Kidney (tissue), 14 donors: ENCODE results near the gene POLR2M. TPM values are rescaled to one million over a fixed set of nuclear protein-coding genes. Genes with fewer than 3 reads are reported as not detected.

Experiments used
- DNase-seq, 5 donors: peaks; one replicate each; pipeline ENCODE4 v3.0.0-alpha.2; 2013 to 2020
- FAIRE-seq: peaks from 2 replicates; lab custom pipeline; 2012; peaks lifted over from hg19 to GRCh38; lab: Jason Lieb, UNC
- H3K27ac ChIP-seq, 2 donors: one replicate each; pipeline ENCODE4 v1.7.0; 2013; ENCODE audit warnings: low read depth in 2 of 2, low read length in 2 of 2, inconsistent platforms in 1 of 2
- H3K27me3 ChIP-seq: one replicate; pipeline ENCODE4 v1.7.1; 2013; ENCODE audit warnings: low read length, inconsistent platforms; ENCODE audit not compliant: control insufficient read depth, insufficient read depth
- H3K36me3 ChIP-seq, 3 donors: one replicate each; pipeline versions ENCODE4 v1.7.0 to v1.7.1; 2013; ENCODE audit warnings: low read length in 3 of 3, control low read depth in 1 of 3, inconsistent platforms in 1 of 3; ENCODE audit not compliant: insufficient read depth in 3 of 3, control insufficient read depth in 2 of 3
- H3K4me1 ChIP-seq, 3 donors: one replicate each; pipeline versions ENCODE4 v1.7.0 to v1.7.1; 2013; ENCODE audit warnings: low read length in 3 of 3, inconsistent platforms in 1 of 3, low read depth in 1 of 3; ENCODE audit not compliant: control insufficient read depth in 2 of 3, insufficient read depth in 2 of 3
- H3K4me3 ChIP-seq, 3 donors: one replicate each; pipeline versions ENCODE4 v1.7.0 to v1.8.1; 2013; ENCODE audit warnings: low read length in 3 of 3, control low read depth in 1 of 3, inconsistent platforms in 1 of 3
- H3K9ac ChIP-seq, 3 donors: one replicate each; pipeline versions ENCODE4 v1.7.0 to v1.7.1; 2013; ENCODE audit warnings: low read length in 3 of 3, control low read depth in 1 of 3, inconsistent platforms in 1 of 3
- H3K9me3 ChIP-seq, 3 donors: one replicate each; pipeline versions ENCODE4 v1.7.0 to v1.7.1; 2013; ENCODE audit warnings: low read length in 3 of 3, control low read depth in 1 of 3, inconsistent platforms in 1 of 3; ENCODE audit not compliant: control insufficient read depth in 2 of 3, insufficient read depth in 1 of 3
- intact Hi-C: fragments of 100-400 bp; cut with DNase I; formaldehyde crosslinking; loops from one replicate; pipeline ENCODE4 v1.11.1; 2022
- polyA plus RNA-seq: library from polyadenylated mRNA; stranded (reverse); fragments of 350-450 nt; fragmentation: Illumina TruSeq; extraction: RNeasy Lipid Tissue Mini Kit (QIAGEN cat#74804); gene quantifications from one replicate; pipeline ENCODE4 v1.2.3, GENCODE V29; 2014; ENCODE audit warnings: low read depth, low replicate concordance; ENCODE audit not compliant: insufficient read depth
- total RNA-seq: library from RNA; stranded (reverse); fragmentation: NEBNext Ultra II Directional; extraction: Animal tissue kit (Norgen Biotek cat#: 25700); gene quantifications from one replicate; pipeline ENCODE4 v1.2.1, GENCODE V29; 2021
- TF ChIP-seq, protein P1 (sequence below): IDR thresholded peaks from 3 replicates; pipeline ENCODE4 v1.5.1; 2012; ENCODE audit warnings: mild to moderate bottlenecking, moderate library complexity, borderline replicate concordance; ENCODE audit not compliant: insufficient read depth; ENCODE audit errors: extremely low read depth
- donor health status: control.
- donor health status: control.
- donor health status: control.
- donor health status: control.
- donor health status: control.
- donor health status: DM: yes; HTN: yes; CAD: no.
- donor health status: Normal renal cell carcinoma (clear cell type).

Gene POLR2M
- total and polyA plus RNA-seq, 2 donors from 2014 or later: 16.5 to 77.0 TPM

DNA sequence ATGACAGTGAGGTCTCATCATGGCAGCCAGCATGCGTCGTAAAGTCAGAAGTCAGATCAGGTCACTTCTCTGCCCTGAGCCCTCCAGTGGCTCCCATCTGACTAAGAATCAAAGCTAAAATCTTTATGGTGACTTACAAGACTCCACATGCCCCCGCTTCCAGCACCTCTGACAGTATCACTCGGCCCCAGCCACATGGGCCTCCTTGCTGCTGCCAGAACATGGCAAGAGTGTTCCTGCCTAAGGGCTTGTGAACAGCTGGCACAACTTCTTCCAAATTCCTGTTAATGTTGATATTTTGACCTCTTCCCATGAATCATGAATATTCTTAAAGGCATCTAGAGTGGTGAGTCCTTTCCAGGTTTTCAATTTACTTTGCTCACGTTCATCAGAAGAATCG lies 20.5 kb downstream of the POLR2M start:
- no peaks in the 10 kb centered on the region for H3K4me1 ChIP-seq
- H3K9me3 ChIP-seq: no peaks in the 10 kb centered on the region
- H3K4me3 ChIP-seq: no peak overlapping the region
- no peak overlapping the region for H3K27ac ChIP-seq
- H3K27me3 ChIP-seq: no peaks in the 10 kb centered on the region
- TF ChIP-seq, protein P1, sequence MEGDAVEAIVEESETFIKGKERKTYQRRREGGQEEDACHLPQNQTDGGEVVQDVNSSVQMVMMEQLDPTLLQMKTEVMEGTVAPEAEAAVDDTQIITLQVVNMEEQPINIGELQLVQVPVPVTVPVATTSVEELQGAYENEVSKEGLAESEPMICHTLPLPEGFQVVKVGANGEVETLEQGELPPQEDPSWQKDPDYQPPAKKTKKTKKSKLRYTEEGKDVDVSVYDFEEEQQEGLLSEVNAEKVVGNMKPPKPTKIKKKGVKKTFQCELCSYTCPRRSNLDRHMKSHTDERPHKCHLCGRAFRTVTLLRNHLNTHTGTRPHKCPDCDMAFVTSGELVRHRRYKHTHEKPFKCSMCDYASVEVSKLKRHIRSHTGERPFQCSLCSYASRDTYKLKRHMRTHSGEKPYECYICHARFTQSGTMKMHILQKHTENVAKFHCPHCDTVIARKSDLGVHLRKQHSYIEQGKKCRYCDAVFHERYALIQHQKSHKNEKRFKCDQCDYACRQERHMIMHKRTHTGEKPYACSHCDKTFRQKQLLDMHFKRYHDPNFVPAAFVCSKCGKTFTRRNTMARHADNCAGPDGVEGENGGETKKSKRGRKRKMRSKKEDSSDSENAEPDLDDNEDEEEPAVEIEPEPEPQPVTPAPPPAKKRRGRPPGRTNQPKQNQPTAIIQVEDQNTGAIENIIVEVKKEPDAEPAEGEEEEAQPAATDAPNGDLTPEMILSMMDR: no peak
- no peak overlapping the region for H3K9ac ChIP-seq
- FAIRE-seq (no peak), DNase-seq (no peak)
- intact Hi-C loops: no loop called here
- no peaks in the 10 kb centered on the region for H3K36me3 ChIP-seq

- Histone ChIP-seq H3K36me3 (no peaks in the 10 kb centered on the region), H3K27ac (no peak overlapping the region), H3K27me3 (no peaks in the 10 kb centered on the region), H3K4me3 (no peak overlapping the region), H3K9ac (no peak overlapping the region), H3K4me1 (no peaks in the 10 kb centered on the region), H3K9me3 (no peaks in the 10 kb centered on the region)
- intact Hi-C loops: no loop called here
- DNase-seq: peak in 1 of 5 donors; percentile 10
- TF ChIP-seq, protein P1: no peak
- no peak for FAIRE-seq
Observed at GRCh38 chr15:57728436-57728835, 21.9 kb downstream of the POLR2M start.

GRCh38 chr15:57730876-57731275 lies 24.4 kb downstream of the POLR2M start:
- Histone ChIP-seq H3K4me3 (no peak overlapping the region), H3K27me3 (no peaks in the 10 kb centered on the region), H3K36me3 (no peaks in the 10 kb centered on the region), H3K9me3 (no peaks in the 10 kb centered on the region), H3K4me1 (no peaks in the 10 kb centered on the region), H3K27ac (no peak overlapping the region), H3K9ac (no peak overlapping the region)
- TF ChIP-seq, protein P1: no peak
- FAIRE-seq (no peak), DNase-seq (peak in 1 of 5 donors; percentile 35)
- intact Hi-C loops: no loop called here

DNA sequence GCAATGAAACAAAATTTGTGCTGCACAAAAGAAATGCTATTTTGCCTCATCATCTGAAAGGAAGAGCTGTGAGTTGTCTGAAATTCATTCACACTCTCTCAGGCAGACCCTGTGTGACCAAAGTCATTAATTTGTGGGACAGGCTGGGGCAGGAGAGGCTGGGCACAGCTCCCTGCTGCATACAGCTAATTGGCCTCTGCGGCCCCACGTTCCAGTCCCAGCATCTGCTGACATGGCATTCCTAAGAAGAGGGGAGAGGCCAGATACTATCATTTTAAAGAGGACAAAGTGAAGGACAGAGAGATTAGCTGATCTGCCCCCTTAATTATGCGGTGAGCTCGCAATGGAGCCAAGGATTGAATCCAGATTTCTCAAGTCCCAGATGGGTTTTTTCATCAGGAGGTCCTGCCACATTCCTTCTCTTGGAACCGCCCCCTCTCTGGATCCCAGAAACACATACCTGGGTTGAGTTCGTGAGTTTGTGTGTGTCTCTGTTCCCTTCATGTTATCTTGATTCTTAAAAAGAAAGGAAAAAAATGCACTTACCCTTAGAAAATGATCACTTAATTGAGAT lies 25.1 kb downstream of the POLR2M start:
- Histone ChIP-seq H3K27me3 (no peaks in the 10 kb centered on the region), H3K9me3 (no peaks in the 10 kb centered on the region), H3K4me1 (no peaks in the 10 kb centered on the region), H3K9ac (no peak overlapping the region), H3K27ac (no peak overlapping the region), H3K36me3 (no peaks in the 10 kb centered on the region), H3K4me3 (no peak overlapping the region)
- FAIRE-seq (no peak), DNase-seq (peak in 2 of 5 donors; percentile 32 to 47)
- TF ChIP-seq, protein P1: no peak
- intact Hi-C loops: no loop called here
